ENCODE measurements around the gene ZC3H18. TPM values are rescaled to one million over a fixed set of nuclear protein-coding genes. Genes with fewer than 3 reads are reported as not detected.

ZC3H18 gene
- total and polyA plus RNA-seq, 10 of the 15 experiments (the other 5 are each of a cell fraction or from before 2014, with no cell fraction given): 1.0 to 58.3 (median 22.4) TPM

DNA sequence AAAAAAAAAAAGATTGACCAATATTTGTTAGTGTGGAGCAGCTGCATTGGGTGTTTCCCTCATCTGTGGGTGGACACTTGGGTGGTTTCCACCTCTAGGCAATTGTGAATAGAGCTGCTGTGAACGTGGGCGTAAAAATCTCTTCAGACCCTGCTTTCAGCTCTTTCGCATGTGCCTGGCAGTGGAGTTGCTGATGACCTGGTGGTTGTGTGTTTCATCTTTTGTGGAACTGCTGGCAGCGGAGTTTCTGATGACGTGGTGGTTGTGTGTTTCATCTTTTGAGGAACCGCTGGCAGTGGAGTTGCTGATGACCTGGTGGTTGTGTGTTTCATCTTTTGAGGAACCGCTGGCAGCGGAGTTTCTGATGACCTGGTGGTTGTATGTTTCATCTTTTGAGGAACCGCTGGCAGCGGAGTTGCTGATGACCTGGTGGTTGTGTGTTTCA is 21.4 kb downstream of the ZC3H18 start (continued):
- TF ChIP-seq, protein P1, sequence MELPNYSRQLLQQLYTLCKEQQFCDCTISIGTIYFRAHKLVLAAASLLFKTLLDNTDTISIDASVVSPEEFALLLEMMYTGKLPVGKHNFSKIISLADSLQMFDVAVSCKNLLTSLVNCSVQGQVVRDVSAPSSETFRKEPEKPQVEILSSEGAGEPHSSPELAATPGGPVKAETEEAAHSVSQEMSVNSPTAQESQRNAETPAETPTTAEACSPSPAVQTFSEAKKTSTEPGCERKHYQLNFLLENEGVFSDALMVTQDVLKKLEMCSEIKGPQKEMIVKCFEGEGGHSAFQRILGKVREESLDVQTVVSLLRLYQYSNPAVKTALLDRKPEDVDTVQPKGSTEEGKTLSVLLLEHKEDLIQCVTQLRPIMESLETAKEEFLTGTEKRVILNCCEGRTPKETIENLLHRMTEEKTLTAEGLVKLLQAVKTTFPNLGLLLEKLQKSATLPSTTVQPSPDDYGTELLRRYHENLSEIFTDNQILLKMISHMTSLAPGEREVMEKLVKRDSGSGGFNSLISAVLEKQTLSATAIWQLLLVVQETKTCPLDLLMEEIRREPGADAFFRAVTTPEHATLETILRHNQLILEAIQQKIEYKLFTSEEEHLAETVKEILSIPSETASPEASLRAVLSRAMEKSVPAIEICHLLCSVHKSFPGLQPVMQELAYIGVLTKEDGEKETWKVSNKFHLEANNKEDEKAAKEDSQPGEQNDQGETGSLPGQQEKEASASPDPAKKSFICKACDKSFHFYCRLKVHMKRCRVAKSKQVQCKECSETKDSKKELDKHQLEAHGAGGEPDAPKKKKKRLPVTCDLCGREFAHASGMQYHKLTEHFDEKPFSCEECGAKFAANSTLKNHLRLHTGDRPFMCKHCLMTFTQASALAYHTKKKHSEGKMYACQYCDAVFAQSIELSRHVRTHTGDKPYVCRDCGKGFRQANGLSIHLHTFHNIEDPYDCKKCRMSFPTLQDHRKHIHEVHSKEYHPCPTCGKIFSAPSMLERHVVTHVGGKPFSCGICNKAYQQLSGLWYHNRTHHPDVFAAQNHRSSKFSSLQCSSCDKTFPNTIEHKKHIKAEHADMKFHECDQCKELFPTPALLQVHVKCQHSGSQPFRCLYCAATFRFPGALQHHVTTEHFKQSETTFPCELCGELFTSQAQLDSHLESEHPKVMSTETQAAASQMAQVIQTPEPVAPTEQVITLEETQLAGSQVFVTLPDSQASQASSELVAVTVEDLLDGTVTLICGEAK (IDR thresholded peaks at IDR 0.05; ENCODE audit: borderline replicate concordance): no peak
- no peak for TF ChIP-seq SUZ12 (IDR thresholded peaks at IDR 0.05; ENCODE audit: unreplicated experiment)
- TF ChIP-seq IKZF1 (conservative IDR thresholded peaks at IDR 0.05): peak; percentile 50; the same call in 1 of the 2 replicates
- TF ChIP-seq CBX5 (IDR thresholded peaks at IDR 0.05; ENCODE audit: low read depth): 0 out of 2 replicates have a peak, but pooled peaks have one; percentile 24
- peak; percentile 56; the same call in 1 of the 2 replicates for TF ChIP-seq TCF7 (IDR thresholded peaks at IDR 0.05; ENCODE audit: borderline replicate concordance)
- TF ChIP-seq ESRRA (IDR thresholded peaks at IDR 0.05; ENCODE audit: low read length): no peak
- TF ChIP-seq SREBF2 (IDR thresholded peaks at IDR 0.05; ENCODE audit: low read length): no peak
- TF ChIP-seq ATF7 (IDR thresholded peaks at IDR 0.05; ENCODE audit: low read depth): peak; percentile 94
- no peak for TF ChIP-seq NFYB (IDR thresholded peaks at IDR 0.05; ENCODE audit: insufficient read depth, low read depth, low read length)
- no peak for TF ChIP-seq TARDBP (IDR thresholded peaks at IDR 0.05; ENCODE audit: borderline replicate concordance)
- TF ChIP-seq ZBED1 (IDR thresholded peaks at IDR 0.05; ENCODE audit: borderline replicate concordance): no peak; the same call in 1 of the 2 replicates
- no peak for TF ChIP-seq CBX3 (IDR thresholded peaks at IDR 0.05; ENCODE audit: borderline replicate concordance, low read depth)
- TF ChIP-seq RBBP5 (conservative IDR thresholded peaks at IDR 0.05): no peak
- TF ChIP-seq ETV6 (conservative IDR thresholded peaks at IDR 0.05 in 1 of 2, IDR thresholded peaks at IDR 0.05 in 1 of 2; ENCODE audit: borderline replicate concordance in 1 of 2, low read depth in 1 of 2): no peak
- TF ChIP-seq SREBF1 (IDR thresholded peaks at IDR 0.05; ENCODE audit: low read length): no peak
- TF ChIP-seq NR2C2 (IDR thresholded peaks at IDR 0.05; ENCODE audit: borderline replicate concordance, control insufficient read depth, insufficient read length, low read depth): no peak
- TF ChIP-seq SIX5 (IDR thresholded peaks at IDR 0.05; ENCODE audit: low read depth, low read length, severe bottlenecking): no peak
- TF ChIP-seq, protein P2, sequence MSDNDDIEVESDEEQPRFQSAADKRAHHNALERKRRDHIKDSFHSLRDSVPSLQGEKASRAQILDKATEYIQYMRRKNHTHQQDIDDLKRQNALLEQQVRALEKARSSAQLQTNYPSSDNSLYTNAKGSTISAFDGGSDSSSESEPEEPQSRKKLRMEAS (IDR thresholded peaks at IDR 0.05; ENCODE audit: low read depth, low read length): no peak; the same call in 1 of the 2 replicates
- TF ChIP-seq CEBPB (IDR thresholded peaks at IDR 0.05; ENCODE audit: borderline replicate concordance in 1 of 2, low read depth in 2 of 2, low read length in 2 of 2): no peak
- TF ChIP-seq GABPA (IDR thresholded peaks at IDR 0.05; ENCODE audit: low read depth): no peak
- TF ChIP-seq, protein P3, sequence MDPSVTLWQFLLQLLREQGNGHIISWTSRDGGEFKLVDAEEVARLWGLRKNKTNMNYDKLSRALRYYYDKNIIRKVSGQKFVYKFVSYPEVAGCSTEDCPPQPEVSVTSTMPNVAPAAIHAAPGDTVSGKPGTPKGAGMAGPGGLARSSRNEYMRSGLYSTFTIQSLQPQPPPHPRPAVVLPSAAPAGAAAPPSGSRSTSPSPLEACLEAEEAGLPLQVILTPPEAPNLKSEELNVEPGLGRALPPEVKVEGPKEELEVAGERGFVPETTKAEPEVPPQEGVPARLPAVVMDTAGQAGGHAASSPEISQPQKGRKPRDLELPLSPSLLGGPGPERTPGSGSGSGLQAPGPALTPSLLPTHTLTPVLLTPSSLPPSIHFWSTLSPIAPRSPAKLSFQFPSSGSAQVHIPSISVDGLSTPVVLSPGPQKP (IDR thresholded peaks at IDR 0.05; ENCODE audit: low read depth, low read length): no peak
- TF ChIP-seq LARP7 (IDR thresholded peaks at IDR 0.05): no peak
- TF ChIP-seq, protein P4, sequence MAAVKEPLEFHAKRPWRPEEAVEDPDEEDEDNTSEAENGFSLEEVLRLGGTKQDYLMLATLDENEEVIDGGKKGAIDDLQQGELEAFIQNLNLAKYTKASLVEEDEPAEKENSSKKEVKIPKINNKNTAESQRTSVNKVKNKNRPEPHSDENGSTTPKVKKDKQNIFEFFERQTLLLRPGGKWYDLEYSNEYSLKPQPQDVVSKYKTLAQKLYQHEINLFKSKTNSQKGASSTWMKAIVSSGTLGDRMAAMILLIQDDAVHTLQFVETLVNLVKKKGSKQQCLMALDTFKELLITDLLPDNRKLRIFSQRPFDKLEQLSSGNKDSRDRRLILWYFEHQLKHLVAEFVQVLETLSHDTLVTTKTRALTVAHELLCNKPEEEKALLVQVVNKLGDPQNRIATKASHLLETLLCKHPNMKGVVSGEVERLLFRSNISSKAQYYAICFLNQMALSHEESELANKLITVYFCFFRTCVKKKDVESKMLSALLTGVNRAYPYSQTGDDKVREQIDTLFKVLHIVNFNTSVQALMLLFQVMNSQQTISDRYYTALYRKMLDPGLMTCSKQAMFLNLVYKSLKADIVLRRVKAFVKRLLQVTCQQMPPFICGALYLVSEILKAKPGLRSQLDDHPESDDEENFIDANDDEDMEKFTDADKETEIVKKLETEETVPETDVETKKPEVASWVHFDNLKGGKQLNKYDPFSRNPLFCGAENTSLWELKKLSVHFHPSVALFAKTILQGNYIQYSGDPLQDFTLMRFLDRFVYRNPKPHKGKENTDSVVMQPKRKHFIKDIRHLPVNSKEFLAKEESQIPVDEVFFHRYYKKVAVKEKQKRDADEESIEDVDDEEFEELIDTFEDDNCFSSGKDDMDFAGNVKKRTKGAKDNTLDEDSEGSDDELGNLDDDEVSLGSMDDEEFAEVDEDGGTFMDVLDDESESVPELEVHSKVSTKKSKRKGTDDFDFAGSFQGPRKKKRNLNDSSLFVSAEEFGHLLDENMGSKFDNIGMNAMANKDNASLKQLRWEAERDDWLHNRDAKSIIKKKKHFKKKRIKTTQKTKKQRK (IDR thresholded peaks at IDR 0.05; ENCODE audit: low read depth, low read length): no peak
- TF ChIP-seq EED (IDR thresholded peaks at IDR 0.05; ENCODE audit: low read depth): no peak

Measured in GM12878 (cell line).